GM10266 (cell line): Measurements from ENCODE around the gene PRRT1.
"Not testable (repeated sequence)": the region's sequence is repeated elsewhere in the genome, so short reads cannot be mapped to it uniquely, and the experiment has no call there.

Source experiments
- DNase-seq: peaks from one replicate; pipeline ENCODE4 v3.0.0; 2012; ENCODE audit errors: extremely low spot score
- CTCF ChIP-seq: IDR thresholded peaks from 2 replicates; pipeline ENCODE4 v1.5.1; 2012; ENCODE audit warnings: mild to moderate bottlenecking, low read depth; ENCODE audit not compliant: control insufficient read depth, insufficient read depth; ENCODE audit errors: missing control alignments

The PRRT1 gene

GRCh38 chr6:32190054-32190851, 38.5 kb upstream of the PRRT1 start, which contains the start of gene PBX2:
TSS of gene PBX2 (minus strand) at chr6:32190202. CDS start at chr6:32189915, 287 bp downstream.
- DNase-seq = peak; percentile 86
- no peak for TF ChIP-seq CTCF

DNA sequence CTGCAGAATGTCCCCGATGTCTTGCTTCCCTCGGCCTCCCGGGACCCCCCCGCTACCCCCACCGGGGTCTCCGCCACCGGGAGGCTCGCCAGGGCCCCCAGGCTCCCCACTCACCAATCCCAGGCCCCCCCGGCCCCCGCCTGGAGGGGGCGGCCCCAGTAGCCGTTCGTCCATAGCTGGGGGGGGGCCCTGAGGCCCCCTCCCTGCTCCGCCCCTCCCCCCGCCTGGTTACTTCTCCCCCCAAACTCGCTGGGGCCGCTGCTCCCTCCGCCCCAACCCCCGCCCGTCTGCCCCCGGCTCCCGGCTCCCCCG, 38.0 kb upstream of the PRRT1 start:
- no peak for TF ChIP-seq CTCF
- no peak for DNase-seq

GRCh38 chr6:32189069-32189741, 37.5 kb upstream of the PRRT1 start:
- TF ChIP-seq CTCF = no peak

GRCh38 chr6:32188381-32189068, 36.8 kb upstream of the PRRT1 start:
- no peak for TF ChIP-seq CTCF
- no peak for DNase-seq

More at GRCh38 chr6:32189069-32189741, 37.5 kb upstream of the PRRT1 start:
- DNase-seq = no peak

GRCh38 chr6:32187725-32188380, 36.1 kb upstream of the PRRT1 start:
- not testable (repeated sequence) for DNase-seq

- no peak for TF ChIP-seq CTCF
- DNase-seq = no peak
Measured at GRCh38 chr6:32187009-32187709, 35.4 kb upstream of the PRRT1 start.

- not testable (repeated sequence) for DNase-seq
Measured at GRCh38 chr6:32186151-32186840, 34.6 kb upstream of the PRRT1 start.

DNA sequence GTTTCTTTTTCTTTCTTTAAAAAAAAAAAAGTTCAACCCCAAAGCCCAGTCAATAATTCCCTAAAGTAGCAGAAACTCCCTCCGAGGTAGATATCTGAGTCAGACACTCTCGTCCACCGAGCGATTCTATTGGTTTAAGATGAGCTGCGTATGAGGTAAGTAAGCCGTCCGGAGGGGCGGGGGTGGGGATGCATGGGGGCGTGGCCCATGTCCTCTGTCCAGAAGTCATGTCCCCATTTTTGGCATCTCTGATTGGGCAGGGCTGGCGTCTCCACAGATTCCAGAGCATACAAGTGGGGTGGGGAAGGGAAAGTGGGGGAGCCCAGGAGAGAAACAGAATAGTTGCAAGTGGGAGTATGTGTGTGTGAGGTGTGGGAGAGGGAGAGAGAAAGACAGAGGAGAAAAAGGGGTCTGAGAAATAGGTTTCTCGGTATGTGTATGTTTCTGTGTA, 34.0 kb upstream of the PRRT1 start:
- not testable (repeated sequence) for DNase-seq
